Limb (tissue), 2 donors: ENCODE data around the gene MYMX.

Experiments
- DNase-seq, 2 donors: peaks; one replicate each; pipeline ENCODE4 v3.0.0-alpha.2; 2016; ENCODE audit errors: extremely low spot score in 2 of 2

The MYMX gene

DNA sequence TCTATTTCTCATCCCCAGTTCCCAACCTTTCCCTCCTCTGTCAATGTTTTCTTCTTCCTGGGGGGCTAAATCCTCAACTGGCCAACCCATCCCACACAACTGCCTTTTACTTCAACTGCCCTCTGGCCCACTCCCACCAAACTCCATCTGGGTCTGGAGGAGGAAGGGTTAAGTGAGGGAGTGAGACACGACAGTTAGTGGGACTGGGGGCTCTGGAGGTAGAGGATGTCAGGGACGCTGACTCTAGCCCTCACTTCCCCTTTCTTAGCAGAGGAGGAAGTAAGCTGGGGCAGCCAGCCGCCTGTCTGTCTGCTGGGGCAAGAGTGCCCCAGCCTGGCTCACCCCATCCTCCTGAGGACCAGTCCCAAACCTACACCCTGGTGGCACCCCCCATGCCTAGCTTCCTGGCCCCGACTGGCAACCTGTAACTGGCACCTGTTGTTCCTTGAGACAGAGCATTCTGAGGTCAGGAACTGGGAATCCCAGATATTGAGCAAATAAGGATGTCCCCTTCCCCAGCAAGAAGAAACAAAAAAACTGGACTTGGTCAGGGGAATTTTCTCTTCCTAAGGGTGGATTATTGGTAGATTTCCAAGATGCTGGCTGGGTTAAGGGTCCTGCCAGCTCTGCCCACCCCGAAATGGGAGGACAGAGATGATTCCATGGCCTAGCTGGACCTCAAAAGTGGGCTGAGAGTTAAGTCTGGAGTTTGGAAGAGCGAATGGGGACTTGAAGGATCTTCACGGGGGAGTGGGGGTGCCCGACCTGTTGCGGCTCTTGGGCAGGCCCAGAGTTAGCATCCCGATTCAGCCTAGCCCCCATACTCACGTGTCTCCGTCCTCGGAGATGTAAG is 47.7 kb downstream of the MYMX start:
- DNase-seq = no peak

DNA sequence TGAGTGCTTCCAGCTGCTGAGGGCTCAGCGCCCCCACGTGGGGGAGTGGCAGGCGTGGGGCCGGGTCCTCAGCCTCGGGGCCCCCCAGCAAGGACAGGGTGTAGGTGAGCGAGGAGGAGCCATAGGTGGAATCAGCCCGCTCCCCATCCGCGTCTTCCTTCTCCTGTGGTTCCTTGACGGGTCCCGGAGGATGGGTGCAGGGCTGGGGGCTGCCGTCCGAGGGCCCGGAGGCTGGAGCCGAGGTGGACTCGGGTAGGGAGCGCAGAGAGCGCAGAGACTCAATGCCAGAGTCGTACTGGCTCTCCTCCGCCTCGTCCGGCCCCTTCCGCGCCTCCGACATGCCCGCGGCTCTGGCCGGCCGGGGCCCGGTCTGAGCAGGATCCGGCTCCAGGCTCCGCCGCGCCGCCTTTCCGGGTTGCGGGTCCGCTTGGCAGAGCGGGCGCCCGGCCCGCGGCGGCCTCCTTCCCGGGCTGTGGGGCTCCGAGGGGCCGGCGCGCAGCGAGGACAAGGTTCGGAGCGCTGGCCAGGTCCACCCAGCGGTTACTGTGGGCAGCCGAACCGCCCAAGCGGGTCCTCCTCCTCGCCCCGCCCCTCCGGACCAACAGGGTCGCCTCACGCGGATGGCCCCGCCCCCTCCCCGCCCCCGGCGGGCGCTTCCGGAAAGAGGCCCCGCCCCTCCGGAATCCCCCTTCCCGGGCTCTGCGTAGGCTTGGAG is 48.4 kb downstream of the MYMX start, which contains the start of gene NFKBIE:
TSS of gene NFKBIE (minus strand) at position 545 of the 715 bp plus-strand sequence. CDS start at position 340, 205 bp downstream.
- peak; percentile 89 to 98 for DNase-seq

DNA sequence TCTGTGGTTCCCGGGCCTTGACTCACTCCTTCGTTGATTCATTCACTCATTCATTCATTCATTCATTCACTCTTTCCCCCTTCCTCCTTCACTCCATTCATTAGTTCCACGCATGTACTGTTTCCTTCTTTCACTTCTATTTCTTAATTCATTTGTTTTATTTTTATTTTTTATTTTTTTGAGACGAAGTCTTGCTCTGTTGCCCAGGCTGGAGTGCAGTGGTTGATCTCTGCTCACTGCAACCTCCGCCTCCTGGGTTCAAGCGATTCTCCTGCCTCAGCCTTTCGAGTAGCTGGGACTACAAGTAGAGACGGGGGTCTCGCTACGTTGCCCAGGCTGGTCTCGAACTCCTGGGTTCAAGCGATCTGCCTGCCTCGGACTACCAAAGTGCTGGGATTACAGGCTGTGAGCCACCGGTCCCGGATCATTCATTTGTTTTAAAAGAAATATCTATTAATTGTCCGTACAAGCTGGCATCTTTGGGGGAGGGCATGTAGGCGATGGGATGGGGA is 49.1 kb downstream of the MYMX start:
- DNase-seq = no peak

DNA sequence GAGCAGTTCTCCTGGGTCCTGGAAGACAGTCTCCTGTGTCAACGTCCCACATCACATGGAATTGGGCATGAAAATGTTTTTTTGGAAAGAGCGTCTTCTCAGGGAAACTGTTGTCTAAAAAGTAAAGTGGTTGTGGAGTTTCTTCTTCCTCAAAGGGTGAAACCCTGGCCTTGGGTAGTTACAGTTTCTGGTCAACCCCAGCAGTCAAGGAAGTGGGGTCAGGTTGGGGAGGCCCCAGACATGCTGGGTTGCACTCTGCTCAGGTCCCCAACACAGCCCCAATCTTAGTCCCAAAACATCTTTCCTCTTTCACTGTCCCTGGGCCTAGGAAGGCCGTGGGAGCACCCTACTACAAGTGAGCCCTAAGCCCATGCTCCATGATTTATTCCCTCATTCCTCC is 49.6 kb downstream of the MYMX start:
- no peak for DNase-seq

DNA sequence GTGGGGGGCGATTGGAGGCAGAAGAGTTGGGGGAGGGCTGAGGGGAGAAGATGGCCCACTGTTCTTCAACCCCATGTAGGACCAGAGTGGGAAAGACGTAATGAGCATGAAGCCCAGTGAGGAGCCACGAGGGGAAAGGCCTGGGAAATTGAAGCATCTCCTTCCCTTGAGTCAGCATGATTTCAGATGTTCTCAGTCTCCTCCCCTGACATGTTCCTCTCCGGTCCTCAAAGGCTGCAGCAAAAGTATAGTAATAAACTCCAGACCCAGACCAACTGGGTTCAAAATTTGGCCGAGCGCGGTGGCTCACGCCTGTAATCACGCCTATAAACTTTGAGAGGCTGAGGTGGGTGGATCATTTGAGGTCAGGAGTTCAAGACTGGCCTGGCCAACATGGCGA is 50.5 kb downstream of the MYMX start:
- no peak for DNase-seq
